Placental epithelial cell (primary cell): Measurements from ENCODE around the gene RDH8. TPM values are rescaled to one million over a fixed set of nuclear protein-coding genes. Genes with fewer than 3 reads are reported as not detected.

Experiments
- small RNA-seq: library from RNA; depleted of rRNA; stranded (forward); fragments of <200 nt; gene quantifications from one replicate; pipeline ENCODE3, GENCODE V24; 2012
- total RNA-seq: library from RNA; depleted of rRNA; stranded (reverse); fragments of >200 nt; gene quantifications from 2 replicates; pipeline ENCODE4 v1.2.3, GENCODE V29; 2012

The RDH8 gene, protein sequence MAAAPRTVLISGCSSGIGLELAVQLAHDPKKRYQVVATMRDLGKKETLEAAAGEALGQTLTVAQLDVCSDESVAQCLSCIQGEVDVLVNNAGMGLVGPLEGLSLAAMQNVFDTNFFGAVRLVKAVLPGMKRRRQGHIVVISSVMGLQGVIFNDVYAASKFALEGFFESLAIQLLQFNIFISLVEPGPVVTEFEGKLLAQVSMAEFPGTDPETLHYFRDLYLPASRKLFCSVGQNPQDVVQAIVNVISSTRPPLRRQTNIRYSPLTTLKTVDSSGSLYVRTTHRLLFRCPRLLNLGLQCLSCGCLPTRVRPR
- not detected in 2 replicates for total RNA-seq

DNA sequence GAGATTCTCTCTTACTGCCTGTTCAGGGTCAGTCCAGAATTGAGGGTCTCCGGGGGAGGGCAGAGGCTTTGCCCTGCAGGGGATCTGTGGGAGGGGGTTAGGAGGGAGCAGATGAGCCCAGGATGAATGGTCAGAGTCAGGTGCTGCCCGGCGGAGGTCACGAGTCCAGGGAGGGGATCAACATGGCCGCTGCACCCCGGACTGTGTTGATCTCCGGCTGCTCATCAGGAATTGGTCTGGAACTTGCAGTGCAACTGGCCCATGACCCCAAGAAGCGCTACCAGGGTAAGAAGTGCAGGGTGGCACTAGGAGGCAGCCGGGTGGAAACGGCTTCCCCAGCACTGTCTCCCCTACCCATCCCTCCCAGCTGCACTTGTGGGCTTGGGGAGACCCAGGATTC is at the start of gene RDH8:
RDH8 (plus strand) TSS at position 168 of the 400 bp plus-strand sequence; CDS start at position 183, 15 bp downstream.

GRCh38 chr19:10010247-10010691 is 3.0 kb upstream of the RDH8 start, which contains the start of gene COL5A3:
COL5A3 (minus strand) TSS chr19:10010504; CDS start chr19:10010385, 119 bp downstream.

Small RNAs within 50 kb of the gene (small RNA-seq; reads per million reads assigned to genes)
- not detected for gene MIR5589

Other genes starting within 250 kb of the RDH8 start
- 10.6 and 18.5 TPM in 2 replicates for gene ZNF846, start 244.7 kb upstream of the RDH8 start, total RNA-seq
- 33.9 and 37.7 TPM in 2 replicates for gene FBXL12, start 194.4 kb upstream of the RDH8 start, total RNA-seq
- gene UBL5, start 185.6 kb upstream of the RDH8 start, total RNA-seq, result 197 and 263 TPM in 2 replicates
- 37.7 and 76.9 TPM in 2 replicates for gene PIN1, start 178.2 kb upstream of the RDH8 start, total RNA-seq
- not detected in 2 replicates for gene OLFM2, start 77.0 kb upstream of the RDH8 start, total RNA-seq
- 0.11 TPM in 1 of 2 replicates, not detected in the other for gene COL5A3, start 3.0 kb upstream of the RDH8 start, total RNA-seq
- 11.2 and 19.6 TPM in 2 replicates for gene SHFL, start 72.8 kb downstream of the RDH8 start, total RNA-seq
- gene ANGPTL6, start 89.2 kb downstream of the RDH8 start, total RNA-seq, result 0.11 TPM in 1 of 2 replicates, not detected in the other
- gene PPAN, start 92.9 kb downstream of the RDH8 start, total RNA-seq, result 20.4 and 31.2 TPM in 2 replicates
- gene P2RY11, start 98.2 kb downstream of the RDH8 start, total RNA-seq, result 3.4 and 4.3 TPM in 2 replicates
- gene EIF3G, start 106.4 kb downstream of the RDH8 start, total RNA-seq, result 250 and 265 TPM in 2 replicates
- 40.6 and 45.5 TPM in 2 replicates for gene DNMT1, start 181.5 kb downstream of the RDH8 start, total RNA-seq
- gene S1PR2, start 217.8 kb downstream of the RDH8 start, total RNA-seq, result 10.6 and 18.1 TPM in 2 replicates
- gene MRPL4, start 238.7 kb downstream of the RDH8 start, total RNA-seq, result 31.4 and 53.6 TPM in 2 replicates